ENCODE data around the gene PHLDB2. TPM values are rescaled to one million over a fixed set of nuclear protein-coding genes. Genes with fewer than 3 reads are reported as not detected.

The PHLDB2 gene
- total RNA-seq, 1 donor from 2014 or later = 170 TPM

- H3K4me1 ChIP-seq (ENCODE audit: insufficient read depth, low read length) = peaks cover 2% of the 10 kb centered on the region
- H4K20me1 ChIP-seq (ENCODE audit: insufficient read depth, low read length) = no peaks in the 10 kb centered on the region
- DNase-seq (ENCODE audit: low read depth) = peak; percentile 83
- no peaks in the 10 kb centered on the region for H3K27me3 Mint-ChIP-seq (ENCODE audit: low read depth, unreplicated experiment)
- no peaks in the 10 kb centered on the region for H3K36me3 ChIP-seq (ENCODE audit: insufficient read depth, low read length)
- no peak overlapping the region for H3K4me3 Mint-ChIP-seq (ENCODE audit: unreplicated experiment)
- H3K36me3 Mint-ChIP-seq (ENCODE audit: low read depth, unreplicated experiment) = no peaks in the 10 kb centered on the region
- no peak overlapping the region for H3K9ac ChIP-seq (ENCODE audit: low read length)
- no peaks in the 10 kb centered on the region for H3K79me2 ChIP-seq (ENCODE audit: insufficient read depth, low read length)
- peaks cover 6% of the 10 kb centered on the region for H3K4me1 Mint-ChIP-seq (ENCODE audit: low read depth, unreplicated experiment)
- no peaks in the 10 kb centered on the region for H3K27me3 ChIP-seq (ENCODE audit: insufficient read depth, low read length)
- H3K27ac ChIP-seq (ENCODE audit: low read depth, low read length) = no peak overlapping the region
- no peak overlapping the region for H3K27ac Mint-ChIP-seq (ENCODE audit: unreplicated experiment)
- H3K9me3 Mint-ChIP-seq (ENCODE audit: unreplicated experiment) = no peaks in the 10 kb centered on the region
- H3K4me3 ChIP-seq (ENCODE audit: insufficient read depth, low read depth, low read length) = no peak overlapping the region
- TF ChIP-seq CTCF (IDR thresholded peaks at IDR 0.05; ENCODE audit: insufficient read depth, low read depth, low read length) = no peak
- no peak for TF ChIP-seq EZH2 (IDR thresholded peaks at IDR 0.05; ENCODE audit: insufficient read depth, low read length)
- H3K4me2 ChIP-seq (ENCODE audit: low read length) = no peak overlapping the region
- FAIRE-seq = no peak
- no peak overlapping the region for H2AFZ ChIP-seq (ENCODE audit: low read depth, low read length)
- no peaks in the 10 kb centered on the region for H3K9me3 ChIP-seq (ENCODE audit: insufficient read depth, low read depth, low read length)
Measured at GRCh38 chr3:111831840-111832239, 27.2 kb upstream of the PHLDB2 start.

GRCh38 chr3:111837112-111837511 is 22.0 kb upstream of the PHLDB2 start:
- no peak overlapping the region for H3K9ac ChIP-seq (ENCODE audit: low read length)
- no peaks in the 10 kb centered on the region for H3K27me3 ChIP-seq (ENCODE audit: insufficient read depth, low read length)
- H4K20me1 ChIP-seq (ENCODE audit: insufficient read depth, low read length) = no peaks in the 10 kb centered on the region
- FAIRE-seq (no peak), DNase-seq (ENCODE audit: low read depth) (no peak)
- no peaks in the 10 kb centered on the region for H3K4me1 ChIP-seq (ENCODE audit: insufficient read depth, low read length)
- H3K4me2 ChIP-seq (ENCODE audit: low read length) = no peak overlapping the region
- no peak overlapping the region for H3K27ac Mint-ChIP-seq (ENCODE audit: unreplicated experiment)
- H3K27ac ChIP-seq (ENCODE audit: low read depth, low read length) = no peak overlapping the region
- H3K36me3 ChIP-seq (ENCODE audit: insufficient read depth, low read length) = no peaks in the 10 kb centered on the region
- no peak overlapping the region for H2AFZ ChIP-seq (ENCODE audit: low read depth, low read length)
- H3K27me3 Mint-ChIP-seq (ENCODE audit: low read depth, unreplicated experiment) = no peaks in the 10 kb centered on the region
- TF ChIP-seq EZH2 (IDR thresholded peaks at IDR 0.05; ENCODE audit: insufficient read depth, low read length) (no peak), CTCF (IDR thresholded peaks at IDR 0.05; ENCODE audit: insufficient read depth, low read depth, low read length) (no peak)
- no peak overlapping the region for H3K4me3 Mint-ChIP-seq (ENCODE audit: unreplicated experiment)
- H3K4me1 Mint-ChIP-seq (ENCODE audit: low read depth, unreplicated experiment) = peaks cover under 1% of the 10 kb centered on the region
- no peaks in the 10 kb centered on the region for H3K79me2 ChIP-seq (ENCODE audit: insufficient read depth, low read length)
- no peaks in the 10 kb centered on the region for H3K9me3 ChIP-seq (ENCODE audit: insufficient read depth, low read depth, low read length)
- H3K9me3 Mint-ChIP-seq (ENCODE audit: unreplicated experiment) = no peaks in the 10 kb centered on the region
- H3K4me3 ChIP-seq (ENCODE audit: insufficient read depth, low read depth, low read length) = no peak overlapping the region
- H3K36me3 Mint-ChIP-seq (ENCODE audit: low read depth, unreplicated experiment) = no peaks in the 10 kb centered on the region

- no peak for FAIRE-seq
- H3K27ac Mint-ChIP-seq (ENCODE audit: unreplicated experiment) = no peak overlapping the region
- no peaks in the 10 kb centered on the region for H3K36me3 ChIP-seq (ENCODE audit: insufficient read depth, low read length)
- H4K20me1 ChIP-seq (ENCODE audit: insufficient read depth, low read length) = no peaks in the 10 kb centered on the region
- no peak overlapping the region for H3K4me3 Mint-ChIP-seq (ENCODE audit: unreplicated experiment)
- H3K9me3 Mint-ChIP-seq (ENCODE audit: unreplicated experiment) = no peaks in the 10 kb centered on the region
- no peaks in the 10 kb centered on the region for H3K4me1 Mint-ChIP-seq (ENCODE audit: low read depth, unreplicated experiment)
- no peak overlapping the region for H3K9ac ChIP-seq (ENCODE audit: low read length)
- TF ChIP-seq EZH2 (IDR thresholded peaks at IDR 0.05; ENCODE audit: insufficient read depth, low read length) (no peak), CTCF (IDR thresholded peaks at IDR 0.05; ENCODE audit: insufficient read depth, low read depth, low read length) (no peak)
- H3K79me2 ChIP-seq (ENCODE audit: insufficient read depth, low read length) = no peaks in the 10 kb centered on the region
- no peak for DNase-seq (ENCODE audit: low read depth)
- no peak overlapping the region for H3K4me3 ChIP-seq (ENCODE audit: insufficient read depth, low read depth, low read length)
- no peak overlapping the region for H2AFZ ChIP-seq (ENCODE audit: low read depth, low read length)
- H3K4me1 ChIP-seq (ENCODE audit: insufficient read depth, low read length) = no peaks in the 10 kb centered on the region
- no peaks in the 10 kb centered on the region for H3K9me3 ChIP-seq (ENCODE audit: insufficient read depth, low read depth, low read length)
- H3K27ac ChIP-seq (ENCODE audit: low read depth, low read length) = no peak overlapping the region
- no peaks in the 10 kb centered on the region for H3K27me3 ChIP-seq (ENCODE audit: insufficient read depth, low read length)
- H3K4me2 ChIP-seq (ENCODE audit: low read length) = no peak overlapping the region
- H3K27me3 Mint-ChIP-seq (ENCODE audit: low read depth, unreplicated experiment) = no peaks in the 10 kb centered on the region
- no peaks in the 10 kb centered on the region for H3K36me3 Mint-ChIP-seq (ENCODE audit: low read depth, unreplicated experiment)
Measured at GRCh38 chr3:111838133-111838532, 20.9 kb upstream of the PHLDB2 start.
